Mesenchymal stem cell (in vitro differentiated cells and primary cell): Measurements from ENCODE around the gene TRIM33.
A peak's percentile ranks its signal among the peaks of the same experiment; 100 is the strongest.

ENCODE experiments used
- DNase-seq: peaks from one replicate; pipeline ENCODE4 v3.0.0-alpha.2; 2013
- H2AFZ ChIP-seq: one replicate; pipeline ENCODE4 v1.6.1; 2013; ENCODE audit warnings: low read depth, mild to moderate bottlenecking, control low read depth, inconsistent platforms, low read length, moderate library complexity
- H2AK5ac ChIP-seq: 2 replicates; pipeline ENCODE4 v1.6.1; 2013; ENCODE audit warnings: low read length, moderate library complexity, mild to moderate bottlenecking, inconsistent platforms; ENCODE audit not compliant: severe bottlenecking
- H2BK120ac ChIP-seq: one replicate; pipeline ENCODE4 v1.6.1; 2013; ENCODE audit warnings: low read depth, mild to moderate bottlenecking, inconsistent platforms, low read length, moderate library complexity
- H2BK12ac ChIP-seq, 2 experiments: one replicate each; pipeline ENCODE4 v1.6.1; 2013; ENCODE audit warnings: inconsistent platforms in 2 of 2, low read length in 2 of 2, mild to moderate bottlenecking in 2 of 2, moderate library complexity in 2 of 2, control low read depth in 1 of 2
- H2BK15ac ChIP-seq: one replicate; pipeline ENCODE4 v1.6.1; 2013; ENCODE audit warnings: mild to moderate bottlenecking, low read depth, inconsistent platforms; ENCODE audit not compliant: poor library complexity, severe bottlenecking
- H2BK5ac ChIP-seq: 2 replicates; pipeline ENCODE4 v1.6.1; 2013; ENCODE audit warnings: low read depth, mild to moderate bottlenecking, low read length, control low read depth, inconsistent platforms; ENCODE audit not compliant: poor library complexity, severe bottlenecking
- H3K14ac ChIP-seq, 2 experiments: one replicate each; pipeline ENCODE4 v1.6.1; 2013; ENCODE audit warnings: inconsistent platforms in 2 of 2, low read length in 2 of 2, control low read depth in 1 of 2, mild to moderate bottlenecking in 1 of 2, moderate library complexity in 1 of 2
- H3K18ac ChIP-seq, 2 experiments: one replicate each; pipeline ENCODE4 v1.6.1; 2013; ENCODE audit warnings: inconsistent platforms in 2 of 2, low read length in 2 of 2, control low read depth in 1 of 2, low read depth in 1 of 2, mild to moderate bottlenecking in 1 of 2
- H3K23ac ChIP-seq, 2 experiments: one replicate each; pipeline ENCODE4 v1.6.1; 2013; ENCODE audit warnings: inconsistent platforms in 2 of 2, low read length in 2 of 2, mild to moderate bottlenecking in 2 of 2, moderate library complexity in 2 of 2, control low read depth in 1 of 2
- H3K27ac ChIP-seq: 2 replicates; pipeline ENCODE4 v1.5.1; 2013; ENCODE audit warnings: mild to moderate bottlenecking, moderate library complexity, low read length, control low read depth, inconsistent platforms; ENCODE audit not compliant: poor library complexity, severe bottlenecking
- H3K27me3 ChIP-seq, 2 experiments: 2 replicates each; pipeline versions ENCODE4 v1.6.1 to v1.7.0; 2013; ENCODE audit warnings: low read length in 2 of 2, mild to moderate bottlenecking in 2 of 2, moderate library complexity in 2 of 2, control low read depth in 1 of 2, inconsistent platforms in 1 of 2; ENCODE audit not compliant: control insufficient read depth in 1 of 2, insufficient read depth in 1 of 2
- H3K36me3 ChIP-seq, 2 experiments: 2 replicates each; pipeline versions ENCODE4 v1.6.1 to v1.7.0; 2013; ENCODE audit warnings: low read length in 2 of 2, control low read depth in 1 of 2, inconsistent platforms in 1 of 2, low read depth in 1 of 2, mild to moderate bottlenecking in 1 of 2; ENCODE audit not compliant: insufficient read depth in 2 of 2, control insufficient read depth in 1 of 2
- H3K4ac ChIP-seq, 2 experiments: one replicate each; pipeline ENCODE4 v1.6.1; 2013; ENCODE audit warnings: inconsistent platforms in 2 of 2, low read length in 2 of 2, mild to moderate bottlenecking in 2 of 2, moderate library complexity in 2 of 2, control low read depth in 1 of 2, low read depth in 1 of 2
- H3K4me1 ChIP-seq: 2 replicates; pipeline ENCODE4 v1.6.1; 2013; ENCODE audit warnings: low read depth, low read length, control low read depth; ENCODE audit not compliant: control insufficient read depth, insufficient read depth
- H3K4me2 ChIP-seq: 2 replicates; pipeline ENCODE4 v1.6.1; 2013; ENCODE audit warnings: low read length, mild to moderate bottlenecking, inconsistent platforms; ENCODE audit not compliant: poor library complexity, severe bottlenecking
- H3K4me3 ChIP-seq, 2 experiments: 2 replicates each; pipeline versions ENCODE4 v1.5.1 to v1.7.0; 2013; ENCODE audit warnings: low read length in 2 of 2, mild to moderate bottlenecking in 2 of 2, control low read depth in 1 of 2, low read depth in 1 of 2; ENCODE audit not compliant: insufficient read depth in 1 of 2
- H3K79me1 ChIP-seq: replicated peaks from 2 replicates; pipeline ENCODE4 v1.6.1; 2013; ENCODE audit warnings: mild to moderate bottlenecking, control low read depth, low read length, inconsistent platforms; ENCODE audit not compliant: poor library complexity, severe bottlenecking
- H3K9ac ChIP-seq: 2 replicates; pipeline ENCODE4 v1.7.0; 2013; ENCODE audit warnings: mild to moderate bottlenecking, low read length, moderate library complexity
- H3K9me3 ChIP-seq: 2 replicates; pipeline ENCODE4 v1.7.0; 2013; ENCODE audit warnings: mild to moderate bottlenecking, low read length; ENCODE audit not compliant: control insufficient read depth
- H4K8ac ChIP-seq: one replicate; pipeline ENCODE4 v1.6.1; 2013; ENCODE audit warnings: inconsistent platforms, mild to moderate bottlenecking, low read length, moderate library complexity
- H4K91ac ChIP-seq: one replicate; pipeline ENCODE4 v1.6.1; 2013; ENCODE audit warnings: mild to moderate bottlenecking, low read length, inconsistent platforms
- WGBS: methylation state at CpG from one replicate; pipeline ENCODE4 v1.1.7; 2013; ENCODE audit warnings: mixed read lengths; 5-methylcytosine and 5-hydroxymethylcytosine counted together

Gene TRIM33

DNA sequence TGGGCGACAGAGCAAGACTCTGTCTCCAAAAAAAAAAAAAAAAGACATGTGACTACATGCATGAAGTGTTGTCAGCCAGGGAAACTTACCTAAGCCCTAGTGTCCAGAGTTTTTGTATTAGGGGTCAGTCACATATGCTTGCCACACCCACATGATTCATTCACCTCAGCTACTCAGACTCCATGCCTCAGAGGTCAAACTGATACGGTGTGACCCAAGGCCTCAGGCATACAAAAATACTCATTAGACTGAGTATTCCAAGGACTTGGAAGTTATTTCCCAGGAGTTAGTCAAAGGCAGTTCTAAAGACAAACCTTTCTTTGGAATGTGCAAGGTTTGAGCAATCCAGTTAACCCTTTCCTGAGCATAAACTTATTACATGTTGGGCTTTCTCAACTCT is 6.3 kb upstream of the TRIM33 start:
- H2AFZ ChIP-seq: no peak overlapping the region
- no peak overlapping the region for H3K14ac ChIP-seq
- H3K4ac ChIP-seq: no peak overlapping the region
- H3K18ac ChIP-seq: no peak overlapping the region
- no peak overlapping the region for H4K91ac ChIP-seq
- DNase-seq: no peak
- no peak overlapping the region for H2AK5ac ChIP-seq
- WGBS: 100% methylated on average over 1 of the region's 2 CpGs
- H3K4me3 ChIP-seq: no peak overlapping the region
- peaks cover 1% of the 10 kb centered on the region for H3K79me1 ChIP-seq
- H2BK5ac ChIP-seq: no peak overlapping the region
- H2BK12ac ChIP-seq: no peak overlapping the region
- H3K9me3 ChIP-seq: no peaks in the 10 kb centered on the region
- no peaks in the 10 kb centered on the region for H3K36me3 ChIP-seq
- H3K4me2 ChIP-seq: no peak overlapping the region
- H3K27ac ChIP-seq: no peak overlapping the region
- no peak overlapping the region for H3K9ac ChIP-seq
- H2BK120ac ChIP-seq: no peak overlapping the region
- no peak overlapping the region for H3K23ac ChIP-seq
- no peak overlapping the region for H4K8ac ChIP-seq
- H2BK15ac ChIP-seq: no peak overlapping the region
- peaks cover 0 to 11% of the 10 kb centered on the region in 2 experiments for H3K27me3 ChIP-seq
- H3K4me1 ChIP-seq: peaks cover 2% of the 10 kb centered on the region

DNA sequence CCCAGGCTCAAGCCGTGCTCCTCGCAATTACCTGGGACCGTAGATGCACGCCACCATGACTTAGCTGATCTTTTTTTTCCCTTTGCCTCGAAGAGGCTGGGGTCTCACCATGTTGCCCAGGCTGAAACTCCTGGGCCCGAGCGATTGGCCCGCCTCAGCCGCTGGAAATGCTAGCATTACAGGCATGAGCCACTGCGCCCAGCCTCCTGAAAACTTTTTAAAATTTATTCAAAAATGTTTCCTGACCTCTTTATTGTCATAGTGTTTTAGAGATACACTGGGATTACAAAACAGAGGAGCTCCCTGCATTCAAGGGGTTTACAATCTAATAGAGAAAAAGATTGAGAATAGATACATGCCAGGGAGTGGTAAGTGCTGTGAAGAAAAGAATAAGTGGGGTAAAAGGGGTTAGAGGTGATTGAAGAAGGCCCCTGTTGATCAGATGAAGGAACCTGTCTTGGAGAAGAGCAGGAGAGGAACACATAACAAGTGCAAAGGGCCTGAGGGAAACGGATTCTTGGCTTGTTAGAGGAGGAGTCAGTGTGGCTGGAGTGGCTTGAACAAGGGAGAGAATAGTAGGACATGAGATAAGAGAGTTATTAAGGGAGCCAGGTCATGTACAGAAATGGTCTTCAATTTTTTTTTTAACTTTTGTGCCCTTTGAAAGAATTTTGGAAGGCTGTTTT is 1.7 kb upstream of the TRIM33 start:
- Histone ChIP-seq H2AFZ (no peak overlapping the region), H2BK5ac (no peak overlapping the region), H3K27me3 (peaks cover 0 to 3% of the 10 kb centered on the region in 2 experiments), H4K91ac (no peak overlapping the region), H2BK12ac (no peak overlapping the region), H3K14ac (no peak overlapping the region), H3K79me1 (peaks cover 3% of the 10 kb centered on the region), H2BK120ac (no peak overlapping the region), H3K23ac (no peak overlapping the region), H3K36me3 (no peaks in the 10 kb centered on the region), H4K8ac (no peak overlapping the region), H3K9ac (peak overlapping the region; percentile 95), H3K9me3 (no peaks in the 10 kb centered on the region), H3K4me3 (peak overlapping the region in 1 of 2 experiments; percentile 95), H3K27ac (no peak overlapping the region), H2BK15ac (no peak overlapping the region), H3K4ac (no peak overlapping the region), H3K4me2 (no peak overlapping the region), H2AK5ac (no peak overlapping the region), H3K18ac (no peak overlapping the region), H3K4me1 (peaks cover 9% of the 10 kb centered on the region)
- WGBS: 93% methylated on average over 11 of the region's 11 CpGs
- no peak for DNase-seq

DNA sequence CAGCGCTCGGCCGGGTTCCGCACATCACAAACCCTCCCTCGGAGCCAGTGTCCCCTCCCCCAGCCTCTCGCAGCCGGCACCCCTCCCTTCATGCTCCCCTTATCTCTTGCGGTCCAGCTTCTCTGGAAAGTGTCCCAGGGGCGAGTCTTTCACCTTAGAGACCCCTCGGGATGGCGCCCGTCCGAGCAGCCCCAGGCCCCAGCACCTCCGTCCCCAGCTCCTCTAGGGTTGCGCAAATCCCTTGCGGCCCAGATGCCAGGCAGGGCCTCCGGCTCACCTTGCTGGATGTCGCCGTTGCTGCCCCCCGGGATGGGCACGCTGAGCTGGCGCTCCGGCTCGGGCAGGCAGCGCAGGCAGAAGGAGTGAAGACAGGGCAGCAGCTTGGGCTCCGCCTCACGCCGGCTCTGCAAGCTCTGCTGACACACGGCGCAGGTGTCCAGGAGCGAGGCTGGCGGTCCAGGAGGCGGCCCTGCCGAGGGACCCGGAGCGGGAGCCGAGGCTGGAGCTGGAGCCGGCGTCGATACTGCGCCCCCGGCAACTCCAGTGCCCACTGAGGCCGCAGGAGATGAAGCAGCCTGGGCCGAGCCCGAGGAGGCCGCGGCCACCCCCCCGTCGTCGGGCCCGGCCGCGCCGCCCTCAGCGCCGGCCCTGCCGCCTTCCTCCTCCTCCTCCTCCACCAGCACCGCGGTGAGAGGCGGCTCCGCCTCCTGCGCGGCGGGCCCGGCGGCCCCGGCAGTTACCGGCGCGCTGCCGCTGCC is 550 bp downstream of the TRIM33 start:
- Histone ChIP-seq H3K4me2 (peak overlapping the region; percentile 84), H3K79me1 (peaks cover 3% of the 10 kb centered on the region), H3K4me1 (peaks cover 11% of the 10 kb centered on the region), H2BK12ac (peak overlapping the region in 1 of 2 experiments; percentile 4), H3K36me3 (no peaks in the 10 kb centered on the region), H4K91ac (peak overlapping the region; percentile 23), H3K14ac (peak overlapping the region; percentile 51 to 99), H3K9ac (peak overlapping the region; percentile 91), H2AFZ (peak overlapping the region; percentile 16), H3K23ac (peak overlapping the region in 1 of 2 experiments; percentile 46), H3K18ac (peak overlapping the region; percentile 85 to 90), H2AK5ac (no peak overlapping the region), H2BK120ac (peak overlapping the region; percentile 89), H3K27me3 (peaks cover 0 to 3% of the 10 kb centered on the region in 2 experiments), H4K8ac (peak overlapping the region; percentile 77), H3K27ac (peak overlapping the region; percentile 8), H3K4me3 (peak overlapping the region; percentile 93 to 97), H3K4ac (peak overlapping the region; percentile 67 to 93), H3K9me3 (no peaks in the 10 kb centered on the region), H2BK5ac (no peak overlapping the region), H2BK15ac (no peak overlapping the region)
- WGBS: under 1% methylated on average over 63 of the region's 71 CpGs
- peak; percentile 36 for DNase-seq

DNA sequence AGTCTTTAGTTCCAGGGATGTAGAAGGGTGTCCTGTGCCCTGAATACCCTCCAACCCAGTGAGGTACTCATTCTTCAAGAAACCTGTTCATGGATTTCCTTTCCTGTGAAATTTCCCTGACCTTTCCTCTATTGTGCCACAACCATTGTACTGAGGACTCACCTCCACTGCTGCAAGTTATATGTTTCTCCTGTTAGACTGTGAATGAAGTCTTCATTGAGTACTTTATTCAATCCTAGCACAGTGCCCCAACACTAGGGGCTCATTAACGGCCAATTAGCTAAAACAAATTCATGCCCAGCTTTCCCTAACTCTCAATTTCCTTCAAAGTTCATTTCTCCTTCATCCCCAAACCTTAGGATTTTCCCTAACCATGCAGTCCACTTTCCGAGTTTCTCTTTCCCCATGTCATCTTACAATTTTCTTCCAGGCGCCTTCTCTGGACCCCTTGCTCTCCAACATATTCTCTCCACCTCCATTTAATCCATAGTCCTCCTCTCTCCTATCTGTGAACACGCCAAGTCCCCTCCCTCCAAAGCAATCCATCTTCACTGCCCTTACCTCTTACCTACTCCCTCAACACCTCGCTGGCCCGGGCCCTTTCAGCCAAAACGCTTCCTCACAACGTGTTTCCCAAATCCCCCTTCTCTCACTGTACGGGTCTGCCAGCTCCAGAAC is 1.3 kb downstream of the TRIM33 start:
- Histone ChIP-seq H2AFZ (no peak overlapping the region), H3K4ac (peak overlapping the region in 1 of 2 experiments; percentile 93), H2BK12ac (no peak overlapping the region), H3K18ac (peak overlapping the region in 1 of 2 experiments; percentile 90), H4K91ac (no peak overlapping the region), H3K23ac (peak overlapping the region in 1 of 2 experiments; percentile 46), H3K4me1 (peaks cover 11% of the 10 kb centered on the region), H3K79me1 (peaks cover 3% of the 10 kb centered on the region), H3K36me3 (peaks cover 0 to 3% of the 10 kb centered on the region in 2 experiments), H3K27ac (no peak overlapping the region), H2BK5ac (no peak overlapping the region), H3K9me3 (no peaks in the 10 kb centered on the region), H3K14ac (peak overlapping the region in 1 of 2 experiments; percentile 99), H3K9ac (peak overlapping the region; percentile 91), H2AK5ac (no peak overlapping the region), H3K4me2 (peak overlapping the region; percentile 84), H4K8ac (no peak overlapping the region), H3K4me3 (peak overlapping the region; percentile 93 to 97), H2BK15ac (no peak overlapping the region), H2BK120ac (no peak overlapping the region), H3K27me3 (peaks cover 0 to 3% of the 10 kb centered on the region in 2 experiments)
- WGBS: under 1% methylated on average over 9 of the region's 9 CpGs
- peak; percentile 22 for DNase-seq
